ENCODE results near the gene ZNF691.

GRCh38 chr1:42841010-42841409 is 5.4 kb upstream of the ZNF691 start:
- TF ChIP-seq POLR2A (IDR thresholded peaks at IDR 0.05): no peak
- TF ChIP-seq CTCF (IDR thresholded peaks at IDR 0.05): no peak

Measured in lower leg skin (tissue), 3 donors.